Natural killer cell treated with Interleukin-12 subunit alpha and Interleukin-12 subunit beta and Interleukin-15 and Interleukin-18, amount 100 ng/mL, for 72 hours (primary cell): ENCODE data around the gene DLAT. TPM values are rescaled to one million over a fixed set of nuclear protein-coding genes. Genes with fewer than 3 reads are reported as not detected.
"Not testable (repeated sequence)": the region's sequence is repeated elsewhere in the genome, so short reads cannot be mapped to it uniquely, and the experiment has no call there.

Experiments used
- ATAC-seq, 2 donors: fragments of 150-1000 bp; cut with Tn5 transposase in 1 of 2; sonication (Bioruptor Pico), chemical (Tn5 transposase) in 1 of 2; 2 replicates each; pipeline ENCODE4 v1.10.0; 2021
- DNase-seq: peaks from one replicate; pipeline ENCODE4 v3.0.0; 2022; ENCODE audit warnings: low spot score
- H3K27ac Mint-ChIP-seq, 2 donors: 1 replicate in 1 of 2; 2 replicates in 1 of 2; pipeline ENCODE4 v1.8.0; 2022; ENCODE audit warnings: mixed read lengths in 2 of 2, mild to moderate bottlenecking in 1 of 2, moderate library complexity in 1 of 2
- H3K27me3 Mint-ChIP-seq, 2 donors: 1 replicate in 1 of 2; 2 replicates in 1 of 2; pipeline ENCODE4 v1.8.0; 2022; ENCODE audit warnings: mixed read lengths in 2 of 2
- H3K36me3 Mint-ChIP-seq: one replicate; pipeline ENCODE4 v1.8.0; 2022; ENCODE audit warnings: mixed read lengths
- H3K4me1 Mint-ChIP-seq, 2 donors: 1 replicate in 1 of 2; 2 replicates in 1 of 2; pipeline ENCODE4 v1.8.0; 2022; ENCODE audit warnings: low read depth in 2 of 2, mixed read lengths in 2 of 2, mild to moderate bottlenecking in 1 of 2
- H3K4me3 Mint-ChIP-seq: one replicate; pipeline ENCODE4 v1.8.0; 2022; ENCODE audit warnings: mixed read lengths
- H3K9me3 Mint-ChIP-seq: 2 replicates; pipeline ENCODE4 v1.8.0; 2022; ENCODE audit warnings: mixed read lengths
- total RNA-seq, 2 donors: library from RNA; stranded (reverse); gene quantifications; one replicate each; pipeline ENCODE4 v1.2.3, GENCODE V29; 2022

Gene DLAT
- total RNA-seq, 2 donors from 2014 or later = 37.3 to 40.9 TPM

- H3K4me1 Mint-ChIP-seq, H3K27me3 Mint-ChIP-seq, H3K9me3 Mint-ChIP-seq, H3K27ac Mint-ChIP-seq, H3K4me3 Mint-ChIP-seq, ATAC-seq, DNase-seq: not testable (repeated sequence)
- H3K36me3 Mint-ChIP-seq = peaks cover 43% of the 10 kb centered on the region
These were observed 23.0 kb downstream of the DLAT start for GRCh38 chr11:112048256-112048655.

GRCh38 chr11:112049777-112050176 lies 24.6 kb downstream of the DLAT start:
- H3K36me3 Mint-ChIP-seq = peaks cover 43% of the 10 kb centered on the region
- ATAC-seq (no peak), DNase-seq (no peak)
- no peaks in the 10 kb centered on the region for H3K27me3 Mint-ChIP-seq
- H3K4me1 Mint-ChIP-seq = peaks cover 3 to 7% of the 10 kb centered on the region in 2 donors
- H3K9me3 Mint-ChIP-seq = no peaks in the 10 kb centered on the region
- no peak overlapping the region for H3K27ac Mint-ChIP-seq
- no peak overlapping the region for H3K4me3 Mint-ChIP-seq

DNA sequence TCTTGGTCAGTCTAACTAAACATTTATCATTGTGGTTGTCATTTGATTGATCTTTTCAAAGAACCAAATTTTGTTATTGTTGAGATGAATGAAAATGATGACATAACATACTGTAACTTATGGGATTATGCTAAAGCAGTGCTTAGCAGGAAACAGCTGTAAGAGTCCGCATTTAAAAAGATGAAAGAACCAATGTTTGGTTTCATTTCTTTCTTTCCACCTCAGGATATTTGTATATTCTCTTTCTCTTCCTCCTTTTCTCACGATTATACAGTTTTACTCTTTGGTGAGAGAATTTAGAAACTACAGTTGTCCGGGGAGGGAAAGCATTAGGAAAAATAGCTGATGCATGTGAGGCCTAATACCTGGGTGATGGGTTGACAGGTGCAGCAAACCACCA lies 25.5 kb downstream of the DLAT start:
- peaks cover 43% of the 10 kb centered on the region for H3K36me3 Mint-ChIP-seq
- no peaks in the 10 kb centered on the region for H3K27me3 Mint-ChIP-seq
- no peak overlapping the region for H3K27ac Mint-ChIP-seq

DNA sequence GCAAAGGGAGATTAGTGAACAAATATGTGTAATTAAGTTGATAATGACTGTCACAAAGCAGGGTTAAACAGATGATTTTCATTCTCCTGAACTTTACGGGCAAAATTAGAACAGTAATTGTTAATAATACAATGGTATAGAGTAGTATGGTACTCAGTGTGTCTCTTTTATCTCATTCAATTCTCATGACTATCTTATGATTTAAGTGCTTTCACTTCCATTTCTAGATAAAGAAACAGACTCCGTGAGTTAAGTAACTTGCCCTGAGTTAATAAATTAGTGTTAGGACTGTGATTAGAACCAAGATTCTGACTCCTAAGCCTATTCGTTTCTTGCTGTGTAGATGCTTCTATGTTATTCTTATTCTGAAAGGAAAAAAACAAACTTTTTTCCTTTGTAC lies 26.6 kb downstream of the DLAT start:
- DNase-seq (no peak), ATAC-seq (no peak)
- Mint-ChIP-seq H3K4me1 (peaks cover 3 to 7% of the 10 kb centered on the region in 2 donors), H3K27me3 (no peaks in the 10 kb centered on the region), H3K27ac (no peak overlapping the region), H3K9me3 (no peaks in the 10 kb centered on the region), H3K36me3 (peaks cover 34% of the 10 kb centered on the region), H3K4me3 (no peak overlapping the region)

More for the DNA sequence above, 25.5 kb downstream of the DLAT start:
- ATAC-seq = no peak
- DNase-seq = no peak
- H3K4me3 Mint-ChIP-seq = no peak overlapping the region
- no peaks in the 10 kb centered on the region for H3K9me3 Mint-ChIP-seq
- peaks cover 3 to 7% of the 10 kb centered on the region in 2 donors for H3K4me1 Mint-ChIP-seq

GRCh38 chr11:112057170-112057569 lies 32.0 kb downstream of the DLAT start:
- peak overlapping the region in 1 of 2 donors; percentile 60 for H3K27ac Mint-ChIP-seq
- H3K4me3 Mint-ChIP-seq = peak overlapping the region; percentile 54
- peaks cover 0 to 9% of the 10 kb centered on the region in 2 donors for H3K4me1 Mint-ChIP-seq
- DNase-seq (no peak), ATAC-seq (peak in 1 of 2 donors; percentile 59)
- no peaks in the 10 kb centered on the region for H3K9me3 Mint-ChIP-seq
- peaks cover 9% of the 10 kb centered on the region for H3K36me3 Mint-ChIP-seq
- no peaks in the 10 kb centered on the region for H3K27me3 Mint-ChIP-seq

- H3K36me3 Mint-ChIP-seq = peaks cover 8% of the 10 kb centered on the region
- no peak overlapping the region for H3K4me3 Mint-ChIP-seq
- no peak for ATAC-seq
- H3K9me3 Mint-ChIP-seq = no peaks in the 10 kb centered on the region
- H3K27ac Mint-ChIP-seq = no peak overlapping the region
- DNase-seq = no peak
- peaks cover 0 to 9% of the 10 kb centered on the region in 2 donors for H3K4me1 Mint-ChIP-seq
- no peaks in the 10 kb centered on the region for H3K27me3 Mint-ChIP-seq
These were observed 32.9 kb downstream of the DLAT start for GRCh38 chr11:112058103-112058502.

DNA sequence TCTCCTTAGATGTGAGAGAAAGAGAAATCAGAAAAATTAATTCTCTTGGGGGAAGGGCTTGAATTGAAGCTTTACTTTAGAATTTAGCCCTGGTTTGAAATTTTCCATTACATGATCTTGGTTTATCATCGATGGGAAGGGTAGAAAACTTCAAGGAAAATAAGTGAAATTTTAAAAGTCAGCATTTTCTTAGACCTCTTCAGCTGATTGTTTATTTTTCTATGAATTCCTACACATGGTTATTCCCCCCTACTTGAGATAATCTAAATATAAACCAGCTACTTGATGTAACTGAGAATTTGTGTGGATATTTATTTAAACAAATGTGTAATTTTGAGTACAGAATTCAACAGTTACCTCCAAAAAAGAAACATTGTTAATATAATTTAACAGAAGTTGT lies 37.7 kb downstream of the DLAT start:
- Mint-ChIP-seq H3K4me3 (no peak overlapping the region), H3K9me3 (no peaks in the 10 kb centered on the region), H3K36me3 (peaks cover 5% of the 10 kb centered on the region), H3K4me1 (no peaks in the 10 kb centered on the region), H3K27ac (no peak overlapping the region), H3K27me3 (peaks cover 0 to under 1% of the 10 kb centered on the region in 2 donors)
- ATAC-seq = no peak
- DNase-seq = no peak

DNA sequence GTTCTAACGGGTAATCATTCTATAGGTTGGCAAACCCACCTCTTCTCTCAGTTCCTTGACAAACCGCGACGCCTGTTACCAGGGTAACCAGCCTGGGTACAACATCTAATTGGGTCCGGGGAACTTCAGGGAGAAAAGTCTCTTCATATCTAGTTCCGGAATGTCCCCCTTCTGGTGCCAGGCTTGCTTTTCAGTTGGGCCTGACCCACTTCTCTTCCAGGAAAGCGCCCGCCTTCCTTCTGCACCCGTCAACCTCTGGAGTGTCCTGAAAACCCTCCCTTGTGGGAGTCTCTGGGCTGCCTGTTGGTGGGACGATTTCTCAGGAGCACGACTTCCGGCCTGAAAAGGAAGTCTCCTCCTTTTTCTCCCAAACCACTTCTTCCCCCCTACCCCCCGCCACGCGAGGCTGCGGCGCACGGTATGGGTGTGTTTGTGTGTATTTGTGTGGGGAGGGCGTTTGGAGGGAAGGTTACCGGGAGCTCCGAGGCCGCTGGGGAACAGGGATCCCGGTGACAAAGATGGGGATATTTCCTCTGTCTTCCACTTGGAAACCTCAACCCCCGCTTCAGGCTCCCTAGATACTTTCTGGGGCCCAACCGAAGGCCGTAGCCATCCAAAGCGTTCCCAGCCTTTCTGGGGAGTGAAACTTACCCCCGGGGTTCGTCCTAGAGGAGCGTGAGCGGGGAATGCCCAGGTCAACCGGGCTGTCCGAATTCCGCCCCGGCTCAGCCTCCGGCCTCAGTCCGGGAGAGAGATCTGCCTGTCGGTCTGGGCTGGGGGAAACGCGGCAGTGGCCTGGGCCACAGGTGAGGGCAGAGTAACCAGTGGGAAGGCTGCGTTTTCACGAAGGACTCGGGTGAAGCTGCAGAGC lies 49.0 kb downstream of the DLAT start, which contains the start of the genes NKAPD1 and PIH1D2:
Gene NKAPD1, plus strand, starts transcription at position 359 of the 871 bp plus-strand sequence. CDS start 1,276 bp downstream, outside the sequence.
Gene PIH1D2, minus strand, starts transcription at position 77 of the 871 bp plus-strand sequence. CDS start 843 bp downstream, outside the sequence.
- Mint-ChIP-seq H3K9me3 (no peaks in the 10 kb centered on the region), H3K27me3 (peaks cover 6% of the 10 kb centered on the region in 2 donors), H3K36me3 (peaks cover 13% of the 10 kb centered on the region), H3K4me3 (peak within 1 kb of the TSS; percentile 89), H3K4me1 (peaks cover 22 to 31% of the 10 kb centered on the region in 2 donors), H3K27ac (peak within 1 kb of the TSS; percentile 88)
- DNase-seq (peak; percentile 82), ATAC-seq (peak; percentile 92 to 93)

DNA sequence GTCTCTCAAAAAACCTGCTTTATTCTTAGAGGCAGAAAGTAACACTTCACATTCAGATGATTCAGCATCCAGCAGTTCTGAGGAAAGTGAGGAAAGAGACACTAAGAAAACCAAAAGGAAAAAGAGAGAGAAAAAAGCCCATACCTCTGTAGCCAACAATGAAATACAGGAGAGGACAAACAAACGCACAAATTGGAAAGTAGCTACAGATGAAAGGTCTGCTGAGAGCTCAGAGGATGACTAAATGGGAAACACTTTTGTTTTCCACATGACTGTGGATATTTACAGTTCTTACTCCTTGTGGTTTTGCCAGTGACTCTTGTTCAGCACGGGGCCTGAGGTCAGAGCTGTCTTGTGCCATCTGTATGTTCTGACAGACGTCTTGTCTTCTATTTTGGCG lies 57.5 kb downstream of the DLAT start:
- DNase-seq = no peak
- no peaks in the 10 kb centered on the region for H3K27me3 Mint-ChIP-seq
- no peaks in the 10 kb centered on the region for H3K9me3 Mint-ChIP-seq
- peak overlapping the region; percentile 43 to 50 for H3K27ac Mint-ChIP-seq
- peaks cover 36 to 38% of the 10 kb centered on the region in 2 donors for H3K4me1 Mint-ChIP-seq
- peak in 1 of 2 donors; percentile 70 for ATAC-seq
- peaks cover 45% of the 10 kb centered on the region for H3K36me3 Mint-ChIP-seq
- H3K4me3 Mint-ChIP-seq = peak overlapping the region; percentile 52

- H3K27me3 Mint-ChIP-seq = no peaks in the 10 kb centered on the region
- peak; percentile 62 to 64 for ATAC-seq
- H3K4me1 Mint-ChIP-seq = peaks cover 53 to 59% of the 10 kb centered on the region in 2 donors
- DNase-seq = no peak
- H3K36me3 Mint-ChIP-seq = peaks cover 58% of the 10 kb centered on the region
- H3K4me3 Mint-ChIP-seq = peak overlapping the region; percentile 100
- H3K9me3 Mint-ChIP-seq = no peaks in the 10 kb centered on the region
- H3K27ac Mint-ChIP-seq = peak overlapping the region; percentile 94 to 96
These were observed 60.7 kb downstream of the DLAT start for GRCh38 chr11:112085822-112086421.

DNA sequence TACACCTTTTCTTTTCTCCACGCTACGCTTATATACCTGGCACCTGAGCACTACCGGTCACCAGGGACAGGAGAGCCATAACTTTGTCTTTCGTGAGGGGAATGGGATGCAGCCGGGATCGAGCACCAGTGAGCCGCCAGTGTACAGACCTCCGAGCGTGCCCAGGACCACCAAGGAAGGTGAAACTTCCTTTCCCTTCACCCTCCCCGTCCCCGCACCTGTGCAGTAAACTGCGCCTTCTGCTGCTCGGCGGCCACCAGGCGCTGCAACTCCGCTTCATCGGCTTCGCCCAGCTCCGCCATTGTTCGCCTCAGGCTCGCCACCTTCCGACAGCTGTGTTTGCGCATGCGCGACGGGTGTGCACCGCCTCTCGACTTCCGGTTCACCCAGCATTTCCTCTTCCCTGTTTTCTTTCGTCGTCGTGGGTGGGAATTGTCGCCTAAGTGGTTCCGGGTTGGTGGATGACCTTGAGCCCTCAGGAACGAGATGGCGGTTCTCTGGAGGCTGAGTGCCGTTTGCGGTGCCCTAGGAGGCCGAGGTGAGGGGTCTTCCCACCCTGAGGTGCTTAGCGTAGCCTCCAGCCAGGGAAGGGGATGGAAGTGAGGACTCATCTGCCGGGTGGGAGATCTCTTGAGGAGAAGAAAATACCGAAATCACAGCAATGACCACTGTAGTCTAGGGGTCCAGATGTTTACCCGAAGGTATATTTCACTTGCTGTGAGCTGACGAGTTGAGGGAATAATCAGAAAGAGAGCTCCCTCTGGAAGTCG lies 61.4 kb downstream of the DLAT start, which contains the start of the genes SDHD and TIMM8B:
Gene SDHD, plus strand, starts transcription at position 452 of the 770 bp plus-strand sequence. Its CDS starts 35 bp downstream, at position 487.
Gene TIMM8B, minus strand, starts transcription at position 335 of the 770 bp plus-strand sequence. Its CDS starts 33 bp downstream, at position 302.
- peak within 1 kb of the TSS; percentile 100 for H3K4me3 Mint-ChIP-seq
- H3K27me3 Mint-ChIP-seq = no peaks in the 10 kb centered on the region
- H3K27ac Mint-ChIP-seq = peak within 1 kb of the TSS; percentile 94 to 96
- H3K9me3 Mint-ChIP-seq = no peaks in the 10 kb centered on the region
- ATAC-seq = peak; percentile 93 to 97
- DNase-seq = peak; percentile 96
- peaks cover 63% of the 10 kb centered on the region for H3K36me3 Mint-ChIP-seq
- peaks cover 53 to 64% of the 10 kb centered on the region in 2 donors for H3K4me1 Mint-ChIP-seq

- Mint-ChIP-seq H3K4me1 (peaks cover 53 to 64% of the 10 kb centered on the region in 2 donors), H3K4me3 (peak overlapping the region; percentile 100), H3K36me3 (peaks cover 64% of the 10 kb centered on the region), H3K27ac (peak overlapping the region; percentile 94 to 96), H3K9me3 (no peaks in the 10 kb centered on the region), H3K27me3 (no peaks in the 10 kb centered on the region)
- DNase-seq = no peak
- no peak for ATAC-seq
These were observed 62.0 kb downstream of the DLAT start for GRCh38 chr11:112087212-112087611.

DNA sequence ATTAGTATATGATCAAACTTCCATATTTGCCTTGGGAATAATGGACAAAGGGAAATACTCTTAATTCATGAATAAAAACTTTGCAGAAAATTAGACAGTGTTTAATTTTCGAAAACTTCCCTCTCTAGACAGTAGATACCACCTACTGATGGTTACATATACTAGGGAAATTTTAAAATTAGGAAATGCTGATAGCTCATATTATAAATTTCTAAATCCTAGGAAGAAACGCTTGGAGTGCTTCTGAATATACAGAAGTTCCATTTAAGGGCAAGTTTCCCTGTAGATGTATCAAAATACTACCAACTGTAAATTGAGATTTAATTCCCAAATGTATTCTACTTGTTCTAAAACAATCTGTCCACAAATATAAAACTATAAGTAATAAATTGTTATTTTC lies 70.1 kb downstream of the DLAT start:
- H3K9me3 Mint-ChIP-seq, ATAC-seq, H3K27ac Mint-ChIP-seq, DNase-seq, H3K27me3 Mint-ChIP-seq, H3K4me1 Mint-ChIP-seq, H3K4me3 Mint-ChIP-seq: not testable (repeated sequence)
- H3K36me3 Mint-ChIP-seq = peaks cover 22% of the 10 kb centered on the region
